Effector memory CD8-positive, alpha-beta T cell (primary cell): ENCODE data around the gene MC1R.
A peak's percentile ranks its signal among the peaks of the same experiment; 100 is the strongest.
"Not testable (repeated sequence)": the region's sequence is repeated elsewhere in the genome, so short reads cannot be mapped to it uniquely, and the experiment has no call there.

Experiments used
- ATAC-seq: fragments of 150-1000 bp; cut with Tn5 transposase; replicated peaks from 2 replicates; pipeline ENCODE4 v1.10.0; 2021; ENCODE audit warnings: mild to moderate bottlenecking, moderate library complexity
- DNase-seq, 3 experiments: peaks; one replicate each; pipeline ENCODE4 v3.0.0; 2021
- H3K27ac Mint-ChIP-seq, 2 donors: one replicate each; pipeline ENCODE4 v1.8.0; 2022; ENCODE audit warnings: mild to moderate bottlenecking in 2 of 2, mixed read lengths in 2 of 2, moderate library complexity in 2 of 2
- H3K27me3 Mint-ChIP-seq, 2 donors: one replicate each; pipeline ENCODE4 v1.8.0; 2022; ENCODE audit warnings: mixed read lengths in 2 of 2
- H3K36me3 Mint-ChIP-seq: one replicate; pipeline ENCODE4 v1.8.0; 2022; ENCODE audit warnings: mild to moderate bottlenecking, moderate library complexity, mixed read lengths; ENCODE audit not compliant: insufficient read depth
- H3K4me1 Mint-ChIP-seq, 2 donors: one replicate each; pipeline ENCODE4 v1.8.0; 2022; ENCODE audit warnings: low read depth in 2 of 2, mixed read lengths in 2 of 2
- H3K4me3 Mint-ChIP-seq, 2 donors: one replicate each; pipeline ENCODE4 v1.8.0; 2022; ENCODE audit warnings: mild to moderate bottlenecking in 2 of 2, mixed read lengths in 2 of 2, moderate library complexity in 2 of 2
- H3K9me3 Mint-ChIP-seq, 2 donors: one replicate each; pipeline ENCODE4 v1.8.0; 2022; ENCODE audit warnings: mixed read lengths in 2 of 2

The MC1R gene

DNA sequence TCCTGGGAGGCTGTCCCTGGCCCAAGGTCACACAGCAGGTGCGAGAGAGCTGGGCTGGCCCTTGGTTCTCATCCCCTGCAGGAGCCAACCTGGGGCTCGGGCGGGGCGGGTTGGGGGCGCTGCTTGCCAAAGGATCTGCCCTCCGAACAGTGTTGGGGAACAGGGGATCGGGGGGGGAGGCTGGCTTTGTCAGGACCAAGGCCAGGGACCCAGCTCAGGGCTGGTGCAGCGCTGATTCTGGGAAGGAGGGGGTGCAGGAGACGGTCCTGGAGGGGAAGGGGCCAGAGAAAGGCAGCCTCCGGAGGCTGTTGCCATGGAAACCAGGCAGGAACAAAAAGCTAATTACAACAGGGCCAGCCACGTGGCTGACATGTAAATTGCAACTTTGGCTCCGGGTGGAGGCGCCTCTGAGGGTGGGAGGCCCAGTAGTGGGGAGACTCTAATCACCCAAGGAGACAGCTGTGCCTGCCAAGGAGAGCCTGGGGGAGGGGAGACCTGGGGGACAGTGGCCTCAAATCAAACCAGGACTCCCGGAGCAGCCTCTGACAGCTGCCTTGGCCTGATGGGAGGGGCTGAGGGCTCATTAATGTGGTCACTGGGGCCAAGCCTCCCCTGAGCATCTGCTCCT lies 5.7 kb downstream of the MC1R start:
- peaks cover 10% of the 10 kb centered on the region for H3K36me3 Mint-ChIP-seq
- peaks cover 18% of the 10 kb centered on the region in 2 donors for H3K4me1 Mint-ChIP-seq
- DNase-seq (peak in 1 of 3 experiments; percentile 33), ATAC-seq (peak; percentile 28)
- peak overlapping the region; percentile 27 to 52 for H3K4me3 Mint-ChIP-seq
- no peak overlapping the region for H3K27ac Mint-ChIP-seq
- H3K27me3 Mint-ChIP-seq = peaks cover 31 to 59% of the 10 kb centered on the region in 2 donors
- H3K9me3 Mint-ChIP-seq = no peaks in the 10 kb centered on the region

DNA sequence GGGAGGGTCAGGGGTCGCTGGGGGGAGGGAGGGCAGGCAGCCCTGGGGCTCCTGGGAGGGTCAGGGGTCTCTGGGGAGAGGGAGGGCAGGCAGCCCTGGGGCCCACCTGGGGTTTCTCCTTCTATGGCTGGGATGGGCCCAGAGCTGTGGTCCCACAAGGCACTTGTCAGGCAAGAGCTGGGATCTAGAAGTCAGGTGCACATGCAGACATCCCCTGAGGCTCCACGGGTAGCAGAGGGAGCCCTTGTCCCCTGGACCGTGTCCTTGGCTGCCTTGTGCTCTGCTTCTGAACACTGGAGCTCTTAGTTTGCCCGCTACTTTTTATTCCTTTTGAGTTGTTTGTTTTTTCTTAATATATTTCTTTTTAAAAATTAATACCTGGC lies 6.3 kb downstream of the MC1R start:
- peaks cover 32 to 59% of the 10 kb centered on the region in 2 donors for H3K27me3 Mint-ChIP-seq
- no peak overlapping the region for H3K27ac Mint-ChIP-seq
- ATAC-seq = no peak
- H3K4me1 Mint-ChIP-seq = peaks cover 13 to 17% of the 10 kb centered on the region in 2 donors
- DNase-seq = no peak
- peaks cover 9% of the 10 kb centered on the region for H3K36me3 Mint-ChIP-seq
- no peaks in the 10 kb centered on the region for H3K9me3 Mint-ChIP-seq
- peak overlapping the region; percentile 25 to 52 for H3K4me3 Mint-ChIP-seq

DNA sequence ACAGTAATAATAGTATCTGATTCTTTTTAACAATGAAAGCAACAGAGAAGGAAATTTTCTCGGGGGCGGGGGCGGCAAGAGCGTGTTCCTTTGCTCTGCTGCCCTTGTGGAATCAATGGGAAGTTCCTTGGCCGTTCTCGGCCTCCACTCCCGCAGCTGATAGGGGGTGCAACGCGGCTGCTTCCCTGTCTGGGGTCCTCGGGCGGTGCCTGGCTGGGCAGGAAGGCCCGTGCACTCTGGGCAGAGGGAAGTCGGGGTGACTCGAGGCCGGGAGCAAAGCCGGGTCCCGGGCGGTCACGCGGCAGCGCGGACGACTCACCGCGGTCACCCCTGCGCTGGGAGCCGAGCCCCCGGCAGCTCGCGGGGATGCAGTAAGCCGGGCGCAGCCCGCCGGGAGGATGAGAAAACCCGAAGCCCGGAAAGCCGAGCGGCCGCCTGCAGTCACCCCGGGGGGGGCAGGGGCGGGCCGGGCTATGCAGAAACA lies 7.0 kb downstream of the MC1R start:
- H3K27me3 Mint-ChIP-seq = peaks cover 31 to 57% of the 10 kb centered on the region in 2 donors

DNA sequence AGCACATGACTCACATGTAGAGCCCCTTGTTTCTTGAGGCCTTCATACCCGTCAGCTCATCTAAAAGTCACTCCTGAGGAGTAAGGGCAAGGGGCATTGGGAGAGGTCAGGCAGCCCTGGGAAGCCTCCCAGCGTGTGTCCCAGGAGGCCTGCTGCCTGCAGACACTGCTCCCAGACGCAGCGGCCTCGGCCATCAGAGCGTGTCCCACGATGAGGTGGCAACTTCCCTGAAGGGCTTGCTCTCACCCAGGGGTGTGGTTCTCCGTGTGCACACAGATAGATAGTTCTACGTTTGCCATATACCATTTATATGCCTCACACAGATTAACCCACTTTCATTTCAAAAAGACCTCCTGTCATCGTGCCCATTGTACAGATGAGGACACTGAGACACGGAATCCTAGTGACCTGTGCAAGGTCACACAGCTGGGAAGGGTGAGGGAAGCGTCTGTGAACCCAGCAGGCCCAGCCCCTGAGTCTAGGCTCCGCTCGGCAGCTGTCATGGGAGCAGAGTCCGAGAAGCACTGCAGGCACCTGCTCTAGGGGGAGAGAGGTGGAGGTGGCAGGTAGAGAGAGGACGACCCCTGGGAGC lies 12.7 kb downstream of the MC1R start:
- no peak for ATAC-seq
- no peak for DNase-seq
- Mint-ChIP-seq H3K27ac (no peak overlapping the region), H3K27me3 (peaks cover 29 to 33% of the 10 kb centered on the region in 2 donors), H3K9me3 (no peaks in the 10 kb centered on the region), H3K4me3 (no peak overlapping the region), H3K4me1 (peaks cover 0 to 9% of the 10 kb centered on the region in 2 donors), H3K36me3 (peaks cover 5% of the 10 kb centered on the region)

More for the DNA sequence above, 7.0 kb downstream of the MC1R start:
- Mint-ChIP-seq H3K4me3 (peak overlapping the region; percentile 25 to 42), H3K4me1 (peaks cover 9 to 16% of the 10 kb centered on the region in 2 donors), H3K27ac (no peak overlapping the region), H3K9me3 (no peaks in the 10 kb centered on the region), H3K36me3 (peaks cover 9% of the 10 kb centered on the region)
- DNase-seq (no peak), ATAC-seq (no peak)

DNA sequence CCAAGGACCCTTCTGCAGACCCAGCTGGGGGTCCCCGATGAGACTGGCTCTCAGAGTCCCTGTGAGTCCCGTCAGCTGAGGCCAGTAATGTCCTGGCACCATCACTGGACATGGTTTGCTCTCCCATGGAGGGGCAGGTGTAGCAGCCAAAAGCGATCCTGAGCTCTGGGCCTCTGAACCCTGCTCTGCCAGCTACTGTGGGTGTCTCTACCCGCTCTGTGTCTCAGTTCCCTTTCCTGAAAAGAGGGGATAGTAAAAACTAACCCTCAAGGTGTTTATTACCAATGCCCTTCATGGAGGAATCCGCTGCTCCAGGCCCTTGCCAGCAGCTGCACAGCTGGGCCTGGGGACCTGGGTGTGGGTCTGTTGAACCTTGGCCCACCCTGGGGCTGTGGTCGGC lies 13.3 kb downstream of the MC1R start:
- Mint-ChIP-seq H3K27ac (no peak overlapping the region), H3K4me3 (no peak overlapping the region), H3K27me3 (peaks cover 27 to 29% of the 10 kb centered on the region in 2 donors), H3K4me1 (peaks cover 0 to 6% of the 10 kb centered on the region in 2 donors), H3K36me3 (peaks cover 3% of the 10 kb centered on the region), H3K9me3 (no peaks in the 10 kb centered on the region)
- DNase-seq (no peak), ATAC-seq (no peak)

DNA sequence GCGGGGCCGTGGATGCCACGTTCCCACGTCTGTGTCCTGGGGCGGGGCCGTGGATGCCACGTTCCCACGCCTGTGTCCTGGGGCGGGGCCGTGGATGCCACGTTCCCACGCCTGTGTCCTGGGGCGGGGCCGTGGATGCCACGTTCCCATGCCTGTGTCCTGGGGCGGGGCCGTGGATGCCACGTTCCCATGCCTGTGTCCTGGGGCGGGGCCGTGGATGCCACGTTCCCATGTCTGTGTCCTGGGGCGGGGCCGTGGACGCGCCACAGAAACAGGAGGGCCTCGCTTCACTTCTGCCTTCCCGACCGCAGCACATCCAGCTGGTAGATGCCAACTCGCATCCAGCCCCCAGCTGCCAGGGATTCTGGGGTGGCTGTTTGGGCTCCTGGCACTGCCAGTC lies 15.4 kb downstream of the MC1R start:
- H3K4me3 Mint-ChIP-seq, H3K36me3 Mint-ChIP-seq, ATAC-seq, DNase-seq, H3K27ac Mint-ChIP-seq, H3K4me1 Mint-ChIP-seq, H3K9me3 Mint-ChIP-seq: not testable (repeated sequence)
- H3K27me3 Mint-ChIP-seq = peaks cover 35 to 47% of the 10 kb centered on the region in 2 donors

DNA sequence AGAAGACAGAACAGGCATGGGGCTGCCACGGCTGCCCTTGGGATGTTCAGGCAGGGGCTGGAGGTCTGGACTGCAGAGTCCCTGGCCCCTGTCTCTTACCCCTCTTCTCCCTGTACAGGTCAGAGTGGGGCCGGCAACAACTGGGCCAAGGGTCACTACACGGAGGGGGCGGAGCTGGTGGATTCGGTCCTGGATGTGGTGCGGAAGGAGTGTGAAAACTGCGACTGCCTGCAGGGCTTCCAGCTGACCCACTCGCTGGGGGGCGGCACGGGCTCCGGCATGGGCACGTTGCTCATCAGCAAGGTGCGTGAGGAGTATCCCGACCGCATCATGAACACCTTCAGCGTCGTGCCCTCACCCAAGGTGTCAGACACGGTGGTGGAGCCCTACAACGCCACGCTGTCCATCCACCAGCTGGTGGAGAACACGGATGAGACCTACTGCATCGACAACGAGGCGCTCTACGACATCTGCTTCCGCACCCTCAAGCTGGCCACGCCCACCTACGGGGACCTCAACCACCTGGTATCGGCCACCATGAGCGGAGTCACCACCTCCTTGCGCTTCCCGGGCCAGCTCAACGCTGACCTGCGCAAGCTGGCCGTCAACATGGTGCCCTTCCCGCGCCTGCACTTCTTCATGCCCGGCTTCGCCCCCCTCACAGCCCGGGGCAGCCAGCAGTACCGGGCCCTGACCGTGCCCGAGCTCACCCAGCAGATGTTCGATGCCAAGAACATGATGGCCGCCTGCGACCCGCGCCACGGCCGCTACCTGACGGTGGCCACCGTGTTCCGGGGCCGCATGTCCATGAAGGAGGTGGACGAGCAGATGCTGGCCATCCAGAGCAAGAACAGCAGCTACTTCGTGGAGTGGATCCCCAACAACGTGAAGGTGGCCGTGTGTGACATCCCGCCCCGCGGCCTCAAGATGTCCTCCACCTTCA lies 16.2 kb downstream of the MC1R start:
- H3K9me3 Mint-ChIP-seq = no peaks in the 10 kb centered on the region
- no peak for DNase-seq
- H3K27me3 Mint-ChIP-seq = peaks cover 32 to 45% of the 10 kb centered on the region in 2 donors
- no peak overlapping the region for H3K27ac Mint-ChIP-seq
- no peaks in the 10 kb centered on the region for H3K36me3 Mint-ChIP-seq
- no peak for ATAC-seq
- H3K4me1 Mint-ChIP-seq = peaks cover 0 to 2% of the 10 kb centered on the region in 2 donors
- H3K4me3 Mint-ChIP-seq = no peak overlapping the region

DNA sequence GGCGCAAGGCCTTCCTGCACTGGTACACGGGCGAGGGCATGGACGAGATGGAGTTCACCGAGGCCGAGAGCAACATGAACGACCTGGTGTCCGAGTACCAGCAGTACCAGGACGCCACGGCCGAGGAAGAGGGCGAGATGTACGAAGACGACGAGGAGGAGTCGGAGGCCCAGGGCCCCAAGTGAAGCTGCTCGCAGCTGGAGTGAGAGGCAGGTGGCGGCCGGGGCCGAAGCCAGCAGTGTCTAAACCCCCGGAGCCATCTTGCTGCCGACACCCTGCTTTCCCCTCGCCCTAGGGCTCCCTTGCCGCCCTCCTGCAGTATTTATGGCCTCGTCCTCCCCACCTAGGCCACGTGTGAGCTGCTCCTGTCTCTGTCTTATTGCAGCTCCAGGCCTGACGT lies 17.0 kb downstream of the MC1R start:
- not testable (repeated sequence) for H3K36me3 Mint-ChIP-seq, H3K4me3 Mint-ChIP-seq, DNase-seq, H3K4me1 Mint-ChIP-seq, H3K27ac Mint-ChIP-seq, H3K9me3 Mint-ChIP-seq, ATAC-seq
- peaks cover 28 to 39% of the 10 kb centered on the region in 2 donors for H3K27me3 Mint-ChIP-seq

DNA sequence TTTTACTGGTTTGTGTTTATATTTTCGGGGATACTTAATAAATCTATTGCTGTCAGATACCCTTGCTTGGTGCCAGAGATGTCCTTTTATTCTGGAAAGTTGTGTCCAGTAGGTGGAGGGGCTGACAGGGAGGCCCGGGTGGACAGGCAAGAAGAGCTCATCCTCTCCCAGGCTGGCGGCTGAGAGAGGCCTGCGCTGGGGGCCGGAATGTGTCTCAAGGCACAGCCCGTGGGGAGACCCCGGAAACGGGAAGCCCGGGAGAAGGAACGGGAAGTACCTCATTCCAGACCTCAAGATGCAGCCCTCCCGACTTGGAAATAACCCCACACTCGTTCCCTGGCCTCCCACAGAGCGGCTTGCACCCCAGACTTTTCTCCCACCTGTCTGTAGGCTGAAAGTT lies 17.4 kb downstream of the MC1R start:
- no peaks in the 10 kb centered on the region for H3K4me1 Mint-ChIP-seq
- H3K4me3 Mint-ChIP-seq = no peak overlapping the region
- no peaks in the 10 kb centered on the region for H3K9me3 Mint-ChIP-seq
- ATAC-seq (no peak), DNase-seq (no peak)
- H3K27ac Mint-ChIP-seq = no peak overlapping the region
- H3K36me3 Mint-ChIP-seq = no peaks in the 10 kb centered on the region
- peaks cover 26 to 36% of the 10 kb centered on the region in 2 donors for H3K27me3 Mint-ChIP-seq

DNA sequence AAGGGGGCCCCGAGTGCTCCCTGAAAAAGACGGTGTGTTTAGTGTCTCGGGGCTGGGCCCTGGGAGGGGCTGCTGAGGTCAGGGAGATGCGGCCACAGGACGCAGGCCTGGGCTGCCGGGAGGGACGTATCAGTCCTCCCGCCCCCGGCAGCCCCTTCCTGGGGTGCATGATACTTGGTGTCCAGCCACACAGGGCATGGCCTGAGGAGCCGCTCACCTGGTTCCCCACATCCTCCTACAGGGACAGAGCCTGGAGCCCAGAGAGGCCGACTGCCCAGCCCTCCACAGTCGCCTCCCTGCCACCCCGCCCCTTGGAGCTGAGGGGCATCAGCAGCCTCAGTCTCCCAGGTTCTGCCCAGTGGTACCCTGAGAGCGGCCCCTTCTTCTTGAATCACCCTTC lies 17.8 kb downstream of the MC1R start:
- Mint-ChIP-seq H3K4me1 (no peaks in the 10 kb centered on the region), H3K36me3 (no peaks in the 10 kb centered on the region), H3K27ac (no peak overlapping the region), H3K4me3 (no peak overlapping the region), H3K27me3 (peaks cover 21 to 32% of the 10 kb centered on the region in 2 donors), H3K9me3 (no peaks in the 10 kb centered on the region)
- no peak for DNase-seq
- ATAC-seq = no peak

DNA sequence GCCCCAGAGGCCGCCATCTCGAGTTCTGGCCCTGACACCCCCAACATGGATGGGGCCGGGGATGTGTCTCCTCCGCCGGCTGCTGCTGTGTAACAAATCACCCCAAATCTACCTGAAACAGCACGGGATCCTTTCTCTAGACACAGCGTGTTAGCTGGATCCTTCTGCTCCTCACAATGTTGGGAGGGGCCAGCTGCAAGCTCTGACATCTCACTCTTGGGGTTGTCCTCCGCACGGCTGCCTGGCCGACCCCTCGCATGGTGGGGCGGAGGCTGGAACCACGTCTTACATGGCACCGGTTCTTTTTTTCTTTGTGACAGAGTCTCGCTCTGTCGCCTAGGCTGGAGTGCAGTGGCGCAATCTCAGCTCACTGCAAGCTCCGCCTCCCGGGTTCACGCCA lies 18.3 kb downstream of the MC1R start:
- Mint-ChIP-seq H3K27ac (no peak overlapping the region), H3K27me3 (peaks cover 18 to 32% of the 10 kb centered on the region in 2 donors), H3K9me3 (no peaks in the 10 kb centered on the region), H3K4me3 (no peak overlapping the region), H3K36me3 (no peaks in the 10 kb centered on the region), H3K4me1 (no peaks in the 10 kb centered on the region)
- DNase-seq (no peak), ATAC-seq (no peak)

DNA sequence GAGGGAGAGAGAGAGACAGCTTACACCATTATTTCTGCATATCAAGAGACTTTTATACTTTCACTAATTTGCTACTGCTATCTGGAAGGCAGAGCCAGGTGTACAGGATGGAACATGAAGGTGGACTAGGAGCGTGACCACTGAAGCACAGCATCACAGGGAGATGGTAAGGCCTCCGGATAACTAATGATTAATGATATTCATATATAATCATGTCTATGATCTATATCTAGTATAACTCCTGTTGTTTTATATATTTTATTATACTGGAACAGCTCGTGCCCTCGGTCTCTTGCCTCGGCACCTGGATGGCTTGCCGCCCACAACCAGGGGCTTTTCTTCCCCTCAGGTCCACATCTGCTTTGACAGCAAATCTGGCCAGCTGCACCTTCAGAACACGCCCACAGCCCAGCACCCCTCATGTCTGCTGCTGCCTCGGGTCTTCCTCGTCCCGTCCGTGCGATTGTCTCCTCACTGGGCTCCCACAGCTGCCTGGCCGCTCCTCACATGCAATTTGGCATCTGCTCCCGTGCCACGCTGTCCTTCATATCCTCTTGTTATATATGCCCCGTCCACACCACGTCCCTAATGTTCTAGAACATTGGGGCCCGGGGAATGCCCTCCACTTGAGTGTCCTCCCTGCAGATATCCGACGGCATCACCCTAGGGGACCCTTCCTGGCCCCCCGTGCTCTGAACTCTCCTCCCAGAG lies 19.7 kb downstream of the MC1R start:
- Mint-ChIP-seq H3K4me1 (no peaks in the 10 kb centered on the region), H3K27me3 (peaks cover 18 to 38% of the 10 kb centered on the region in 2 donors), H3K27ac (peak overlapping the region in 1 of 2 donors; percentile 41), H3K4me3 (no peak overlapping the region), H3K9me3 (no peaks in the 10 kb centered on the region), H3K36me3 (no peaks in the 10 kb centered on the region)
- DNase-seq (no peak), ATAC-seq (no peak)

DNA sequence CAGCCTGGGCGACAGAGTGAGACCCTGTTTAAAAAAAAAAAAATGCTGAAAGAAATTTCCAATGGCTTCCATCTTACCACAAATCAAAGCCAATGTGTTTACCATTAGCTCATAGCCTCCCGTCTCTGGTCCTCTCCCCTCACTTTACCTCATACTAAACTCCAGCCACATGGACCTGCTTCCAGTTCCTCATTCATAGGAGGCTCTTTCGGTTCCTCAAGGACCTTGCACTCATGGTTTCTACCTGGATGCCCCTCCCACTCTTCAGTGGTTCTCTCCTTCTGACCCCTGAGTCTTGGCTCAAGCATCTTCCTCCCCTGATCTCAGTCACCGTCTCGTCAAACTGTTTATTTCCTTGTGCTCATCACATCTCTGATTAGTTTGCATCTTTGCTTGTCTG lies 26.1 kb downstream of the MC1R start:
- Mint-ChIP-seq H3K27ac (no peak overlapping the region), H3K27me3 (peaks cover 24 to 53% of the 10 kb centered on the region in 2 donors)
- no peak for DNase-seq

More for the DNA sequence above, 26.1 kb downstream of the MC1R start:
- peaks cover 6 to 12% of the 10 kb centered on the region in 2 donors for H3K4me1 Mint-ChIP-seq
- no peaks in the 10 kb centered on the region for H3K9me3 Mint-ChIP-seq
- H3K4me3 Mint-ChIP-seq = no peak overlapping the region
- ATAC-seq = no peak
- H3K36me3 Mint-ChIP-seq = peaks cover 8% of the 10 kb centered on the region
